ENCODE results near the gene PPL.

GRCh38 chr16:4846503-4846900 lies 90.4 kb downstream of the PPL start:
- TF ChIP-seq CTCF (IDR thresholded peaks at IDR 0.05; ENCODE audit: poor library complexity) (no peak), EZH2 (IDR thresholded peaks at IDR 0.05; ENCODE audit: borderline replicate concordance) (no peak)

All from hepatocyte (in vitro differentiated cells).